Peyer's patch (tissue), 4 donors: ENCODE data around the gene NDFIP2.

Experiments
- POLR2A ChIP-seq, 2 donors: fragments of 450-650 bp; IDR thresholded peaks; one replicate each; pipeline ENCODE4 v1.5.1; 2017; ENCODE audit warnings: antibody characterized with exemption in 2 of 2, mild to moderate bottlenecking in 2 of 2, moderate library complexity in 2 of 2
- TF ChIP-seq, protein P1 (sequence below), 6 experiments: fragments of 450-650 bp in 4 of 6; fragments of 200-600 bp in 2 of 6; sonication (generic) in 1 of 6; IDR thresholded peaks; one replicate each; pipeline ENCODE4 v1.5.1; 2017 to 2019; ENCODE audit warnings: antibody characterized with exemption in 6 of 6, mild to moderate bottlenecking in 3 of 6, moderate library complexity in 1 of 6

DNA sequence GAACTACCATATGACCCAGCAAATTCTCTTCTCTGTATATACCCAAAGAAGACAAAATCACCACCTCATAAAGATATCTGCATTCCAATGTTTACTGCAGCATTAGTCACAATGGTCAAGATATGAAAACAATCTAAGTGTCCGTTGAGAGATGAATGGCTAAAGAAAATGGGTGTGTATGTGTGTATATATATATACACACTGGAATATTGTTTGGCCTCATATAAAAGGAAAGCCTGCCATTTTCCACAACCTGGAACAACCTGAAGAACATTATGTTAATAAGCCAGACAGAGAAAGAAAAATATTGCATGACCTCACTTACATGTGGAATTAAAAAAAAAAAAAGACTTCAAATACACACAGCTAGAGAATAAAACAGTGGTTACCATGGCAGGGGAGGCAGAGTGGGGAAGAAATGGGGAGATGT, 45.4 kb upstream of the NDFIP2 start:
- TF ChIP-seq, protein P1, sequence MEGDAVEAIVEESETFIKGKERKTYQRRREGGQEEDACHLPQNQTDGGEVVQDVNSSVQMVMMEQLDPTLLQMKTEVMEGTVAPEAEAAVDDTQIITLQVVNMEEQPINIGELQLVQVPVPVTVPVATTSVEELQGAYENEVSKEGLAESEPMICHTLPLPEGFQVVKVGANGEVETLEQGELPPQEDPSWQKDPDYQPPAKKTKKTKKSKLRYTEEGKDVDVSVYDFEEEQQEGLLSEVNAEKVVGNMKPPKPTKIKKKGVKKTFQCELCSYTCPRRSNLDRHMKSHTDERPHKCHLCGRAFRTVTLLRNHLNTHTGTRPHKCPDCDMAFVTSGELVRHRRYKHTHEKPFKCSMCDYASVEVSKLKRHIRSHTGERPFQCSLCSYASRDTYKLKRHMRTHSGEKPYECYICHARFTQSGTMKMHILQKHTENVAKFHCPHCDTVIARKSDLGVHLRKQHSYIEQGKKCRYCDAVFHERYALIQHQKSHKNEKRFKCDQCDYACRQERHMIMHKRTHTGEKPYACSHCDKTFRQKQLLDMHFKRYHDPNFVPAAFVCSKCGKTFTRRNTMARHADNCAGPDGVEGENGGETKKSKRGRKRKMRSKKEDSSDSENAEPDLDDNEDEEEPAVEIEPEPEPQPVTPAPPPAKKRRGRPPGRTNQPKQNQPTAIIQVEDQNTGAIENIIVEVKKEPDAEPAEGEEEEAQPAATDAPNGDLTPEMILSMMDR (IDR thresholded peaks at IDR 0.05), result no peak
- no peak for TF ChIP-seq POLR2A (IDR thresholded peaks at IDR 0.05)
